ENCODE measurements around the gene FABP6.

DNA sequence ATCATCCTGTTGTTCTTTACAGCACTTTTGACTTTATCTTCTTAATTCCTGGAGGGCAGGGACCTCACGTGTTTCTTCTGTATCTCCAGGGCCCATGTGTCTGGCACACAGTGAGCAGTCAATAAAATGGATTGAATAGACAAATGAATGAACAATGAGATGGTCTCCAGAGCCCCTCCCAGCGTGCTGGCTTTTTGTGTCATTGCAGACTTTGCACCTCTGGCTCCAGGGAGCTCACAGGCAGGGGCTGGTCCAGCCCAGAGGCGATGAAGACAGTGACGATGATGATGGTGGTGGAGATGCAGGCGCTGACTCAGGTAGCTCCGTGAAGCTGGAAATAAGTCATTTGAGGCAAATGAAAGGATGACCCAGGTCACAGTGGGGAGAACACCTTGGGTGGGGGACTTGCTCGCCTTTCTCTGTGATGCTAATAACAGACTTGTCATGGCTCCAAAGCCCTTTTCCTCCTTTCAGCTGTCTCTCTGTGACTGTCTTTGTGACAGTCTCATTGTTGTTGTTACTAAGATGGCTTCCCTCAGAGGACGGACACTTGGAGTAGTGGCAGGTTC lies 30.4 kb upstream of the FABP6 start:
- TF ChIP-seq CTCF (IDR thresholded peaks at IDR 0.05) (no peak), ZFX (IDR thresholded peaks at IDR 0.05; ENCODE audit: borderline replicate concordance) (no peak)
